HG03439 (cell line): Measurements from ENCODE around the gene CLASP1.
"Not testable (repeated sequence)": the region's sequence is repeated elsewhere in the genome, so short reads cannot be mapped to it uniquely, and the experiment has no call there.

Experiments
- ATAC-seq: cut with Tn5 transposase; IDR thresholded peaks from one replicate; pipeline ENCODE4 v1.9.1; 2021; ENCODE audit warnings: mild to moderate bottlenecking, moderate library complexity; ENCODE audit not compliant: unreplicated experiment

CLASP1 gene

DNA sequence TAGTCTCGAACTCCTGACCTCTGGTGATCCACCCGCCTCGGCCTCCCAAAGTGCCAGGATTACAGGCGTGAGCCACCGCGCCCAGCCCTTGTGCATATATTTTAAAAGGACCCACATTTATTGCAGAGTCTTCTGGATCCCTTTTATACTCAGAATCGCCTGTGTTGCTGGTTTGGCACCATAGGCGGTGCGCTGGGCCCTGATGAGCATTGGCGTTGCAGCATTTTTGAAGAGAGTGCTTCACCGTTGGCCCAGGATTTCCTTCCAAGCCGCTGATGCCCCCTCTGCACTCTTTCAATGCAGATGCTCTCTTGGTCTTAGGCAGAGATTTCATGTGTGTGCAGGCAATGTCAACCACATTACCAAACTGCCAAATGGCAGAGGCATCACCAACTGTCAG is 350.8 kb downstream of the CLASP1 start:
- ATAC-seq: no peak

DNA sequence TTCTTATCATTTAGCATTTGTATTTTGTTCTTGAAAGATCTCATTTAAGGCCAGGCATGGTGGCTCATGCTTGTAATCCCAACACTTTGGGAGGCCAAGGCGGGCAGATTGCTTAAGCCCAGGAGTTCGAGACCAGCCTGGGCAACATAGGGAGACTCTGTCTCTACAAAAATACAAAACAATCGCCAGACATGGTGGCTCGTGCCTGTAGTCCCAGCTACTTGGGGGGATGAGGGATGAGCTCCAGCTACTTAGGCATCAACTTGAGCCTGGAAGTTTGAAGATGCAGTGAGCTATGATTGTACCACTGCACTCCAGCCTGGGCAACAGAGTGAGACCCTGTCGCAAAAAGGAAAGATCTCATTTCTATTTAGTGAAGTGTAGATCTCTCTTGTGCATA is 351.4 kb downstream of the CLASP1 start:
- ATAC-seq: not testable (repeated sequence)

DNA sequence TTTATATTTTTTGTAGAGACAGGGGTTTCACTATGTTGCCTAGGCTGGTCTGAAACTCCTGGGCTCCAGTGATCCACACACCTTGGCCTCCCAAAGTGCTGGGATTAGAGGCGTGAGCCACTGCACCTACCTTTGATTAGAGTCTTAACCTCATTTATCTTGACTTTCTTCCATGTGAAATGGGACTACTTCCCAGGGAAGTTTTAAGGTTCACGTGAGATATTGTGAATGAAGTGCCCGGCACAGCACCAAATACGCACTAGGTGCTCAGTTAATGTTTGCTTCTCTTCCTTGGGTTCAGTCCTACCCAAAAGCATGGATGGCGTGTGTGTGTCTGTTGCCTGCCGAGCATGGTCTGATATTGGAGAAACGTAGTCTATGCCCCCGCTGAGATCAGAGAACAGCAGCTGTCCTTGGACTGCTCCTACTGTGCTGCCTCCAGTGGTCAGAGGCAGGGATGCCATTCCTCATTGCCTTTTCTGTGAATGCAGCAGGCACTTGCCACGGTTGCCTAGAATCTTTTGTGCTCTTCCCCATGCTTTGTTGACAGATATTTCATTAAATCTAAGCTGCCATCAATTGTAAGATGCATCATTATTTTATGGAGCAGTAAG is 351.9 kb downstream of the CLASP1 start:
- no peak for ATAC-seq

DNA sequence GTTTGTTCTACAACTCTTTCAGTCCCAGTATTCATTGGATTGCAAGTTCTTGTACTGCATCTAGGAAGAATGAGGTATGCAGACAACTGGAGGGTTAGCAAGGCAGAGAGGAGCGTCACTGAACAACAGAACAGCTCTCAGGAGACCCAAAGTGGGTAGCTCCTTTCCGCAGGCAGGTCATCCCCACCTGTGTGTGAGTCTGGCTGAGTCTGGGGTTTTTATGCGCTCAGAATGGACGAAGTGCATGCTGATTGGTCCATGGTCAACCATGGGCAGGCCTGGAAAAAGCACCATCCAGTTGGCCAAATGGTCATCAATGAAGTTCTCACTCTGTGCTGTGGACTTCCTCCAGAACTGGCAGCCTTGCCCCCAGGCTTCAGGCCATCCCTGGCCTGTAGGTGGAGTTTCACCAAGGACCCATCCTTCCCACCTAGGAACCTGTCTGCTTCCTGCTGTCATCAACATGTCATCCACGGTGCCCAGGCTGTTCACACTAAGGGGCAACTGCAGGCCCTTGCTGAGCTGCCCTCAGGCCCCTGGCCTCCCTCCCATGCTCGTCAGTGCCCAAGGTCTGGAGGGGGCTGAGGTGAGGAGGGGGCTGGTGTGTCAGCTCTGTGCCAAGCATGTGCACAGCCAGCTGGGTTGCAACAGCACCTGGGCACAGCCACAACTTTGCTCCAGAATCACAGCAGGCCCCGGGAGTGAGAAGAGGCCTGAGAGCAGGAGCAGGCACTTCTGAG is 353.2 kb downstream of the CLASP1 start:
- no peak for ATAC-seq

DNA sequence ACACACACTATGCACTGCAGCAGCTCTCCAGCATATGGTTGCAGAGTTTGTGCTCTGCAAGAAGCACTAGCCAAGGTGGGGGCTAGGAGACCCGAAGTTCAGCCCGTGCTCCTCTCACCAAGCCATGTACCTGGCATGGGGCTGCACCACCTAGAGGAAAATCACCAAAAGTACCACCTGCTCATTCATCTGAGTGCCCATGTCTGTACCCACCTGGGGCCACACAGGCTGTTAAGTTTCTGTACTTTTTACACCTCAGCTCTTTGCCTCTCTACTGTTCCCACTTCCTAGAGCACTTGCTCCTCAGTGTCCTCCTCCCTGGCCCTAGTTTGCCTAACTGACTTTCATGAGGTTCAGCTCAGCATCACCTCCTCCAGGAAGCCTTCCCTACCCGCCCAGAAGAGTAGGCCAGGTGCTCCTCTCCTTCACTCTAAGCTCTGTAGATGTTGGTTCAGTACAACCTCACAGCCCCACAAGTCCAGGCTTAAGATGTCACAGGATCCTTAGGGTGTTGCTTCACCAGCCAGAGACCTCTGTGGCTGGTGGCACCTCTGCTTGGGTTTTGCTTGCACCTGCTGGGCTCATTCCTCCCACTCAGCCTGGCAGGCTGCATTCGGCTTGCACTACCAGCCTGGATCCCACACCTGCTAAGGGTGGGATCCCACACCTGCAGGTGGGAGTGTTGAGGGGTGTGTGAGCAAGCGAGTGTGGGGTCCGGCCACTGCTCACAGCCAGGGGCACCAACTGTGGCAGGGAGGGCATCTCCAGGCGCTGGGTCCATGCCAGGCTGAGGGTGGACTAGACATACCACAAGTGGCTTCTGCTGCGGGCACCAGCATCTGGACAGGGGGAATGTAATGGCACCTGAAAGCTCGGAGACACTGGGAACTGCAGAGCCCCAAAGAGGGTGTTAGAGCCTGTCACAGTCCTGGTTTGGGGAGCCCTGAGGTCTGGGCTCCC is 354.1 kb downstream of the CLASP1 start:
- ATAC-seq: no peak

DNA sequence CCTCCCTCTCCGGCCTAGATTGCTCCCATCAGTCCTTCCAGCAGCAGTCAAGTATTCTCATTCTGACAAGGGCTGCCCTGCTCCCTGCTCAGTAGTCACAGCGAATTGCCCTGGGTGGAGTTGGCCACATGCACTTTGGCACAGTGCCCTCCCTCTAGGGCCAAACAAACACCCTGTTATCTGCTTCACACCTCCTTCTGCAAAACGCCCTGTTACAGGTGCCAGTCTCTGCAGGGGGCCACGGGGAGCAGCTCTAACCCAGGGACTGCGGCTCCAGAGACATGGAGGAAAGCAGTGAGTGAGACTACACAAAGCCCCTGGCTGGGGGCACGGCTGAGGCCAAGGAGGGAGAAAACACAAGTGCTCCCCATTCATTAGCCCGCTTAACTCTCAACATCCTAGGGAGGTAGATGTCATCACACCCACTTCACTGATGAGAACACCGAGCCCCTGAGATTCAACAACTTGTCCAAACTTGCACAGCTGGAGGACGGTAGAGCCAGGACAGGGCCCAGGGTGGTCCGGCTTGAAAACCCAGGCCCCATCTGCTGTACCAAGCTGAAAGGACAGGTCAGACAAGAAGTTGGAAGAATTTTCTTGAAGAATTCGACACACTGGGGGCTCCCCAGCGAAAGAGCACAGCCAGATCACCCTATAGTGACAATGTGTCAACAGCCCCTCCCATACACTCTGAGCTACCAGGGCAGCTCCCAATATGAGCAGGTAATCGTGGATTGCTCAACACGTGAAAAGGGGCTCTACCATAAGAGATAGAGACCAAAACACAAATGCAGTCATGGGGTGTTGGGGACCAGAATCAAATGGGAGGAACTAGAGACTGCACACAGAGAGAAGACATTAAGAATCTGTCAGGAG is 355.6 kb downstream of the CLASP1 start:
- ATAC-seq: no peak

DNA sequence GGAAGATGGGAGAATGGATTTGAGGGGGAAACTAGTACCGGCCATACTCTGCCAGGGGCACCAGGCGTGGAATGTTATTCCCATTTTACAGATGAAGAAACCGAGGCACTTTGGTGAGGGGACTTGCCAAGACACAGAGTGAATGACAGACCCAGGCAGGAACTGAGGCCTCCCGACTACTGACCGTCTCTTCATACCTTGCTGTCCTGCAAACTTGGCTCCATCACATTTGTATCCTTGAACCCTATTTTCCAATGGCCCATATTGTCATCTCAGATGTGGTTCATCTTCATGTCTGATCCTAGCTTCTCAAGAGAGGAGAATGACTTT is 358.0 kb downstream of the CLASP1 start:
- no peak for ATAC-seq

DNA sequence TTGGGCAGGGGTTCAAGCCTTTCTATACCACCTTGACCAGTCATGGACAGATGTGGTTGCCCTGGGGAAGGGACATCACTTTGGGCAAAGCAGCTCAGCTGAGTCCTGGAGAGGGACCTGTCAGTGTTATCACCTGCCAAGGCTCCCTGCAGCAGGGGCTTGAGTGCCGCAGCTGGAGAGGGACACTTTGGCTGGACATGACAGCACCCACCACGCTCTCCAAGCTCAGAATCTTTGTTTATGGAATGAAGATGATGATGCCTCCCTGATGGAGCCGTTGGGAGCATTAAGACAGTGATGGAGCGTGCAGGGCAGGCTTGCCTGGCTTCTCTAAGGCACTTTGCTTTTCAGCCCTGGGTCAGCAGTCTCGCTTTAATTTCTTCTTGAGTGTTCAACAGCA is 360.0 kb downstream of the CLASP1 start:
- no peak for ATAC-seq

DNA sequence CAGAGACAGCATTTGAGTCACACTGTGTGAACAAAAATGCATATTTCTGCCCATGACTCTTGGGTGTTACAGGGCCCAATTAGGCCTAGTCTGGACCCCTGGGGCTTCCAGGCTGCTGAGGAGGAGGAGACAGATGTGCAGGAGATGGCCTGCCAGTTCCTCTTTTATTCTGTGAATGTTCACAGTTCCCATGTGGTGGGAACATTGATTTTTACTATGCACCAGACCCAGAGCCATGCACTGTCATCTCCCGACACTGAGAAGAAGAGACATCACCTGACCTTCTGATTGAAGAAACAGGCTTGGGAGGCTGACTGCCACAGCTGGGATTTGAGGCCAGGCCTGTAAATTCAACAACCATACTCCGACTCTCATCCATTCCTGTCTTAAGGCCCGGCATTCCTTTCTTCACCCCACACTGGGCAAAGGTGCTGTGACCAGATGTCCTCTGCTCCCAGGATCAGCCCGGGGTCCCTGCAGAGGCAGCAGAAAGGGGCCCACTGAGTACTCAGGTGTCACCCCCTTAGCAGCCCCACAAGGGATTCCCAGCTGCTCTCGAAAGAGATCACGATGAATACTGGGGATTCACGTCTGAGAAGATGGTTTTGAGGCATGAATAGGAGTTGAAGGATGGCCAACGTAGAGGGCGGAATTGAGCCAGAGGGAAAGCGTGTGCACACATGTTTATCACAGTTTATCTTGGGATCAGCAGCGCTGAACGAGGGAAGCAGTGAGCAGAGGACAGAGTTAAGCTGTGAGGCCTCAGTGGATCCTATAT is 360.6 kb downstream of the CLASP1 start:
- no peak for ATAC-seq

DNA sequence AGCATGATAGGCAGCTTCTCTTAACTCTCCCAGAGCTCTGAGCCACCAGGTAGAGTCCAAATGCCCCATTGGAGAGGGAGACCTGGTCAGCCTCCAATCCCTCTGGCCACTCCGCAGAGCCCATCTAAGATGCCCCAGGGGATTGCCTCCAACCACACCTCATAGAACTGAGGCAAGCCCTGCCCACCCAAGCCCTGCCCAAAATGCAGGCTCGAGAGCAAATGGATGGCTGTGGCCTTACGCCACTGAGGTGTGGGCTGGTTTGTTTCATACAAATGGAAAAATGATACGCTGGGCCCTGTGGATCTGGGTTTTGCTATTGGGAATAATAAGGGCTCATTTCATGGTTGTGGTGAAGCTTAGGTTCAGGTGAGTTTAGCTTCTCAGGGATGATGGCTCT is 361.3 kb downstream of the CLASP1 start:
- no peak for ATAC-seq
